Astrocyte of the hippocampus (primary cell): ENCODE results near the gene ITPKB.
"Not testable (repeated sequence)": the region's sequence is repeated elsewhere in the genome, so short reads cannot be mapped to it uniquely, and the experiment has no call there.

Experiments used
- DNase-seq: peaks from one replicate; pipeline ENCODE4 v3.0.0; 2011; ENCODE audit warnings: low read depth, low spot score

The ITPKB gene

DNA sequence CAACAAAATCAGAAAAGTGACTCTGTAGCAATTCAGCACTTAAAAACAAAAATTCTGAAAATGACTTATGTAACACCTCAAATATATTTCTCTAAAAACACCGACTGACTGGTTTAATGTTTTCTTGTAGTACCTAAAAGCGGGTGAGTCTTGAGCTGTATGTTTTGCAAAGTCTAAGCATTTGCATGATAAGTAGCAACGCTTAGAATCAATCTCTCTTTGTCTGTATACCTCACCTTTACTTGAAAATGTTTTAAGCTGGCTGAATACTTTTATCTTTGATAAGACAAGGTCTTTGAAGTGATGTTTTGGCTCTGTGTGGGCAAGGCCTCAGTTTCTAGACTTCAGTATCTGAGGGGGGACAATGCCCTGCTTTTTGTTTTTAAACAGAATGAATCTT lies 8.2 kb downstream of the ITPKB start:
- DNase-seq: no peak

- no peak for DNase-seq
Observed at GRCh38 chr1:226730071-226730470, 9.0 kb downstream of the ITPKB start.

DNA sequence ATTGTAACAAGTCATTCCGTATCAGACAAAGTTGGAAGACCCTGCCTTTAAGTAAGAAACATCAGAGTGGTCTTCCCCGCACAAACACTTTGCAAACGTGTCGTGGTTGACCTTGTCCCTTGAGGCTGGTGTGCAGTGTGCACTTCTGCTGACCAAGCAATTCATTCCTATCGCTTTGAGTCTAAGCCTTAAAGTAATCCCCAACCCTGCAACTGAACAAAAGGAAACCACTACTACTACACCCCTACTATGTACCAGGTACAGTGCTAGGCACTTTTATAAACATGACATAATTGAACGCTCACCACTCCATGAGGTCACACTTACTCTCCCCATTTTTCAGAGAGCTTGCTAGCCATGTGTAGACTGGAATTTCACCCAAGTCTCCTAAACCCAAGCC lies 10.6 kb downstream of the ITPKB start:
- no peak for DNase-seq

- no peak for DNase-seq
Observed at GRCh38 chr1:226725897-226726267, 13.2 kb downstream of the ITPKB start.

DNA sequence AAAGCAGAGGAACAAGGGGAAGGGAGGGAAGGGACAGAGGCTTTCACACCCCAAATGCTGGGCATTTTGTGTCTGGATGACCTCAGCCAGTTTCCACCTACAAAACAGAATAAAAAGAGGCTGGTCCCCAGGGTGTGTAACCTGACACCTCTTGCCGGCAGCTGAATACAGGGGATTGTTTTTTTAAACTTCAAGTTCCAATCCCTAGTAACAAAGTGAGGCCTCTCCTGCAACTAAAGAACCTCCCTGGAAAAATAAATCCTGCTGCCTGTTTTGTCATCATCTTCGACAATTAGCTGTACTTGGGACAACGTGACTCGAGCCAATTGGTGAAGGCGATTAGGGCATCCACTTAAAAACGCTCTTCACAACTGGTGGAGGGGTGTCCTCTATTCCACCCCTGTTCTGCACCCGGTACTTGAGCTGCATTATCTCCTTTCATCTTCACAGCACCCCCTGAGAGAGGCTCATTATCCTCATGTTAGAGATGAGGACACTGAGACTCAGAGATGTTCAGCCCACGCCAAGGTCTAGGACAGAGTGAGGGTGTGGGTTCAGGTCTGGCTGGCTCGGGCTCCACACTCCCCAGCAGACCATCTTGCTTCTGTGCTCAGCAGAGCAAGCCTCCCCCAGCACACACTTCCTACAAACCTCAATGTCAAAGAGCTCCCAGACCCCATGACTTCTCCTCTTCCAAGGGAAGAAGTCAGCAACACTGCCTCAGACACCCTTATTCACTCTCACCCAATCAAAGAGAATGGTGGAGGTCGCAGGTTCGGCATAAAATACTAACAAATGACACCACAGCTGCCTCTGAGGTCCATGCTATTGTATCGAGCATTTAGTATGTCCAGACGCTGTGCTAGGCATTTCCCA lies 15.2 kb downstream of the ITPKB start:
- peak; percentile 85 for DNase-seq

DNA sequence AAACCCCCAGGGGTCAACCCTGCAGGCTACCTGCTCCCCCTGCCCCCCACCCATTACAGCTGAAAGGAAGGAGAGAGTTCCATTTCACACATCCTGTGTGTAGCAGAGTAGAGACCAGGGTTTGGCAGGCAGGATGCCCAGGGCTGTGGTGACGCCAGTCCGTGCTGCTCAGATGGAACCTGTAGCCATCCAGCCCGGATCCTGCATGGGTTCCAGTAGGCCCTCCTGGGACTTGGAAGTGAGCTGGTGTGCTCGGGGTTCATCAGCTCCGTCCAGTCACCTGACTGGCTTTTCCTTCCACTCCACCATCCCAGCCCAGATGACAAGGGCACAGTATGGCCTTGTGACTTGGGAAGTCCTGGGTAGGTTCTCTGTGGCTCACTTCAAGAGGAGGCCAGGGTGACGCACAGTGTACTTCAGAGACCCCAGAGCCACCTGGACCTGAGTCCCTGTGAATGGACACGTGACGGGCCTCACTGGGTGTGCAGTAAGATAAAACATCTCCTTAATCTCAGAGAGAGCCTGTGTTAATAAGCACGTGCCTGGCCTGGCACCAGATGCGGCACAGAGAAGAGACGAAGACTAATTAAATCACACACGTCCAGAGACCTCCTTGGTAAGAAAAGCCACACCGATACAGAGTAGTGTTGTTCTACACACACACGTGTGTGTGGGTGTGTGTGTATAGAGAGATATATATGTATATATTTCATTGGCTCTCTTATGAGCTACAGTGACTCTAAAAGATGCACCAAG lies 16.0 kb downstream of the ITPKB start:
- DNase-seq: no peak

DNA sequence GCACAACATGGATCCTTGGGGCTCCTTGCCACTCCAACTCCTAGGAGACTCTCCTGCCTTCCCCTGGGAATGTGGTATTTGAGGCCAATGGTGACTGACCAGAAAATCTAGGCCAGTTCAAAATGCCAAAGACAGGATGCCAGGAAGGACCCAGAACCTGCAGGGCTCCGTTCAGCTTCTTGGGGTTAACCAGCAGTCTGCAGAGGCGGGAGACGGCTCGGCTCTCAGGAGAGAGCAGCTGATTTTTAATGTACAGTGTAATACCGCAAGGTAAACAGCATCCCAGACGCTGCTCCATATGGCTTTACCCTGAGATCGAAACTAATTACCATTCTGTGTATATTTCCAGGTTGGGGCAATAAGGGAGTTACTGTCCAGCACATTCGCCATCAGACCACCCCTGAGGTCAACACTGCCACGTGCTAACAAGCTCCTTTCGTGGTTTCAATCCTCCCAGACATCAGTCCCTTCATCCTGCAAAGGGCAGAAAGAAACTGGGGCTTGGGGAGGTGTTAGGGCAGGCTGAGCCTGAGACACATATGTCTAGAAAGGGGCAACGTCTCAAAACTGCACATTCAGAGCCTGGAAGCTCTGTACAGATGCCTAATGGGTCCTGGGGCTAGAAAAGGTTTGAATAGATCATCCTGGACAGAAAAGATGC lies 16.7 kb downstream of the ITPKB start:
- DNase-seq: no peak

DNA sequence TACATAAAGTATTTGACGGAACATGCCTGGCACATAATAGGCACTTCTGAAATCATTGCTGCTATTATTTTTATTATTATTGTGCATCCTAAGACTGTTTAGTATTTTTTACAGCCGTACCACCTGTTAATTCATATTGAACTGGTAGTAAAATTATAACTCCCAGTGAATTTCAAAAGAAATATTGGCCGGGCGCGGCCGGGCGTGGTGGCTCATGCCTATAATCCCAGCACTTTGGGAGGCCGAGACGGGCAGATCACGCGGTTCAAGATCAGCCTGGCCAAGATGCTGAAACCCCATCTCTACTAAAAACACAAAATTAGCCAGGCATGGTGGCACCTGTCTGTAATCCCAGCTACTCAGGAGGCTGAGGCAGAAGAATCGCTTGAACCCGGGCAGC lies 18.5 kb downstream of the ITPKB start:
- not testable (repeated sequence) for DNase-seq

DNA sequence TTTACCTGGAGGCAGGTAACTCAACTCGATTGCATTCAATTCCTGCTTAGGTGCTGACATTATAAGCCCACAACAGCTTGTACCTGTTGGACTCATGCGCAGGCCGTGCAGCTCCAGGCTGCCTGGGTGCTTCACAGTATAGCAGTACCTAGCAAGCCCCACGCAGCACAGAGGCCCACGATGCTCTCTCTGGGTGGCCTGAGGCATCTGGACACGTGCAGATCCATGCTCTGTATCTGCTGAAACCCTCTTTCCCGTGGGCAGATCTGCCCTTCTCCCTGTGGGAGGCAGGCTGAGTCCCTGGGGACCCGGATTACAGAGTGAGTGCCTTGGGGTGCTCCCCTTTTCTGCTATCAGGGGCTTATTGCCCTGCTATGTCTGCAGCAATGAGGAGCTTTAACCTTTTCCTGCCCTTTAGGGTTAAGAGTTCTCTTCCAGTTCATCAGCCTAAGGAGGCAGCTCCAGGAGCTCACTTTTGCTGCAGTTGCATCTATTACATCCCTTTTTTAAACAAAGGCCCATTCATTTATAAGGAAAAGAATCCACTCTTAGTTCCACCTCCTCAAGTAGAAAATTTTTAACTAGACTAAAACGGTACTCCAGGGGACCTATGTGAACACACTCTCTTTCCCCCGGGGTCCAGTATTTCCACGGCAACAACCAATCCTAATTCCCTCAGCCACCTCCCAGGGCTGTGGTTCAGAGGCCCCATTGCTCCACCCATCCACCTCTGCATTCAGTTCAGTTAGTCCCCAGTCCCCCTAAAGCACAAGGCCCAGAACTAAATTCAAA lies 19.3 kb downstream of the ITPKB start:
- DNase-seq: no peak

- peak; percentile 60 for DNase-seq
Observed at GRCh38 chr1:226717256-226717909, 21.7 kb downstream of the ITPKB start.

DNA sequence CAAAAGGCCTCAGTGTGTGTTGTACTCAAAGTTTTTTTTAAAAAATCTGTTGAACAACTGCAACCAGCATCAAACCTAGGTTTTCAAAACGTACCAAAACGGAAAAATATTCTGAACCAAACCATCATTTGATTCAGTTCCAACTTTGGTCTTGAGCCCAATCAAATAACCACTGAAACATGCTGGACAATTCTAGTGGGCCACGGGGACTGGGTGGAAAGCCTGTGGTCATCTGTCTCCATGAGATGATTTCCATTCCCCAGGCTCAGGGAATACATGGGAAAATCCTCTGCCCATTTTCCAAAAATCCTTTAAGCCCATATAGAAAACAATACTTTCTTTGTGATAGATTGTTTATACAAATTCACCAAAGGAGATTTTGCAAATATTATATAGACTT lies 22.5 kb downstream of the ITPKB start:
- peak; percentile 19 for DNase-seq

GRCh38 chr1:226714148-226714547 lies 24.9 kb downstream of the ITPKB start:
- peak; percentile 19 for DNase-seq

DNA sequence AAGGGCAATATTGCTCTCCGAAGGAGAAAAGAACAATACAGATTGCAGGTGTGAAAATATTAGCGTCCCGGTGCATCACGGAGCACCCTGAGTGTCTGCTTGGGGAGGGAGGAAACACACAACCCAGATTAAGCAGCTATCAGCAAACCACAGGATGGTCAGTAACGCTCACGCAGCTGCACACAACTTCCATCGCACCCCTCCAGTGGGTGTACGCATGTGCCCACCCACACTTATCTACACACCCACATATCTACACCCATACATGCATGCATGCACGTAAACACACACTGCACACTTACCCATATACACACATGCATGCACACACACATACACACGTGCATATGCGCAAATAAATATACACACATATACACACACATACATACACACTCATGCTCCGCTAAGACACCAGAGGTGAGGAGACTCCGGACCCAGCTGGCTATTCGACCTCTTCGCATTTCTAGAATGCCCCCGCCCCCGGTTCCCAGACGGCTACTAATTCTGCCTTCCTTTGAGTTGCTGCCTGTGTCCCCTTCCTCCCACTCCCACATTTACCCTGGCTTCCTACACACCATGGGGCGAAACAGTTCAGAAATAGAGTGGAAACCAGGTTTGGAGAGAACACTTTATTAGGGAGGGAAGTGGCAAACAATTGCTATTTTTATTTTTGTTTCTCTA lies 26.2 kb downstream of the ITPKB start:
- no peak for DNase-seq

DNA sequence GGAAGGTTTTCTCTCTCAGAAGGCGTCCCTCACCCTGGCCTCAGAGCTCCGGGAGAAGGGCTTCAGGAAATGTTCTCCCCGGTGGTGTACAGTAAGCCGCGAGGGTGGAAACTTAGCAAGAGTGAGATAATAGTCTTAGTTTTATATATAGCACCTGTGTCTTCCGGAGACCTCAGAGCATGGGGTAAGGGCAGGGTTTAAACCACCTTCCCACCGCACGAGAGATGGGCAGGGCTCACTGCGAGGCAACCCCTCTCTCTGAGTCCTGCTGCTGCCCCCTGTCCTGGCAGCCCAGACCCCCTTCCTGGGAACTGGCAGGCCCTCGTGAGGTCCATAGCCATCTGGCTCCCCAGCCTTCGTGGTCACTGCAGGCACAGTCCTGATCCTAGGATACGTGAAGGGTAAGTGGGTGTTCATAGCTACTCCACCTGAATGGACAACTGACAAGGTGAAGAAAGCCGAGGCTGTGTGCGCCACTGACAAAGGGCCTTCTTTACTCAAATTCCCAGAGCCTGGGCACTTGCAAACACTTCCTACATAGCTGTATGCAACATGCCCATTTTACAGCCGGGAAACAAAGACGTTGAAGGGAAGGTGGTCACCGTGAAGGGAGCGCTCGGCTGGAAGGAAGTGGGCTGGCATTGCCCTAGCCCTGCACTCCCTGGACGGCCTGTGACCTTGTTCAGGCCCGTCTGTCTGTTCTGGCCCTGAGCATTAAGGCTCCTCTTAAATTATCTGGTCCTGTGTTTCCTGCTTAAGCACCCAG lies 26.9 kb downstream of the ITPKB start:
- no peak for DNase-seq

GRCh38 chr1:226710501-226710900 lies 28.6 kb downstream of the ITPKB start:
- DNase-seq: no peak

- DNase-seq: no peak
Observed at GRCh38 chr1:226709953-226710352, 29.1 kb downstream of the ITPKB start.

DNA sequence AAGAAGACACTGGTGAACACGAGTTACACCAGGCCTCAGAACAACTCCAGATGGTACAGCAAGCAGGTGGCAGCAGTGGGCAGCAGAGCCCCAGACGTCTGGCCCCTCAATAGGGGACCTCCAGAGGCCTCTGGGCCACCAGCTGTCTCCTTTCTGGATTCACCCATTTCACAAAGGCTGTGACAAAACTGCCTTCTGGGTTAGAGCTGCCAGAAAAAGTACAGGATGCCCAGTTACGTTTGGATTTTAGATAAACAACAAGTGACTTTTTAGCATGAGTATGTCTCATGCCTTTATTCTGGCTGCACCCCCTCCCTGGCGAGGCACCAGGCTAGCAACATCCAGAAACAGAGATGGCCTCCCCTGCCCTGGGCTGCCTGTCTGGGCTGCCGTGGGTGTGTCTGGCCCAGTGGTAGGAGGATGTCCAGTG lies 30.1 kb downstream of the ITPKB start:
- no peak for DNase-seq

- peak; percentile 29 for DNase-seq
Observed at GRCh38 chr1:226708342-226708780, 30.7 kb downstream of the ITPKB start.

DNA sequence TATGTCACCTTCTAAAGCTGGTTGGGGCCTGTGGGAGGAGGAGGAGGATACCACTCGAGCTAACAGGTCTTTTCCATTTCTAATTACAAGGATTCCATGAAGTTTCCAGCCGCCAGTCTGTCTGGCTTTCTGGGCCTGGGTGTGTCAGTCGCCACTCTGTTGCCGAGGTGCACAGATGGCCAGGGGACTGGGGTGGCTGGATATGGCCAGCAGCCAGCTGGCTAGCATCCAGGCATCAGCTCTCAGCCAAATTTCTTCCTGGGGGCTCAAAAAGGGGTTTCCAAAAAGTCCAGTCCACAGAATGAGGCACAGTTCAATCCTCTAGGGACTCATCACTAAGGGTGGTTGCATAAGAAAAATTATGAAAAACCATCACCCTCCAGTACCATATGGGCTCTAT lies 32.4 kb downstream of the ITPKB start:
- no peak for DNase-seq
